ENCODE measurements around the gene NBEAL2. TPM values are rescaled to one million over a fixed set of nuclear protein-coding genes. Genes with fewer than 3 reads are reported as not detected.
A peak's percentile ranks its signal among the peaks of the same experiment; 100 is the strongest.

The NBEAL2 gene
- total RNA-seq, 1 donor from 2014 or later, result 120 TPM

- intact Hi-C loops (cut with micrococcal nuclease), result no loop called here
- no peak overlapping the region for H3K27ac Mint-ChIP-seq
- no peak for DNase-seq (ENCODE audit: low spot score)
- no peak overlapping the region for H3K4me3 Mint-ChIP-seq (ENCODE audit: low read depth)
- H3K27me3 Mint-ChIP-seq (ENCODE audit: low read depth), result no peaks in the 10 kb centered on the region
- H3K9me3 Mint-ChIP-seq, result no peaks in the 10 kb centered on the region
- peaks cover 35% of the 10 kb centered on the region for H3K4me1 Mint-ChIP-seq (ENCODE audit: low read depth)
- peaks cover 53% of the 10 kb centered on the region for H3K36me3 Mint-ChIP-seq (ENCODE audit: low read depth)
Observed at GRCh38 chr3:46936733-46937250, 42.7 kb upstream of the NBEAL2 start.

GRCh38 chr3:46938118-46938517, 41.3 kb upstream of the NBEAL2 start:
- H3K36me3 Mint-ChIP-seq (ENCODE audit: low read depth), result peaks cover 53% of the 10 kb centered on the region
- H3K27ac Mint-ChIP-seq, result no peak overlapping the region
- DNase-seq (ENCODE audit: low spot score), result no peak
- intact Hi-C loops (cut with micrococcal nuclease), result no loop called here
- no peak overlapping the region for H3K4me3 Mint-ChIP-seq (ENCODE audit: low read depth)
- peaks cover 32% of the 10 kb centered on the region for H3K4me1 Mint-ChIP-seq (ENCODE audit: low read depth)
- no peaks in the 10 kb centered on the region for H3K27me3 Mint-ChIP-seq (ENCODE audit: low read depth)
- H3K9me3 Mint-ChIP-seq, result no peaks in the 10 kb centered on the region

- peak overlapping the region; percentile 54 for H3K27ac Mint-ChIP-seq
- peaks cover 40% of the 10 kb centered on the region for H3K4me1 Mint-ChIP-seq (ENCODE audit: low read depth)
- no peaks in the 10 kb centered on the region for H3K9me3 Mint-ChIP-seq
- peaks cover 59% of the 10 kb centered on the region for H3K36me3 Mint-ChIP-seq (ENCODE audit: low read depth)
- no peaks in the 10 kb centered on the region for H3K27me3 Mint-ChIP-seq (ENCODE audit: low read depth)
- DNase-seq (ENCODE audit: low spot score), result no peak
- no peak overlapping the region for H3K4me3 Mint-ChIP-seq (ENCODE audit: low read depth)
- intact Hi-C loops (cut with micrococcal nuclease), result no loop called here
Observed at GRCh38 chr3:46939578-46940445, 39.7 kb upstream of the NBEAL2 start.

- Mint-ChIP-seq H3K36me3 (ENCODE audit: low read depth) (peaks cover 62% of the 10 kb centered on the region), H3K27me3 (ENCODE audit: low read depth) (no peaks in the 10 kb centered on the region), H3K9me3 (no peaks in the 10 kb centered on the region), H3K4me3 (ENCODE audit: low read depth) (no peak overlapping the region), H3K4me1 (ENCODE audit: low read depth) (peaks cover 56% of the 10 kb centered on the region), H3K27ac (peak overlapping the region; percentile 28)
- intact Hi-C loops (cut with micrococcal nuclease), result no loop called here
- no peak for DNase-seq (ENCODE audit: low spot score)
Observed at GRCh38 chr3:46942076-46942475, 37.4 kb upstream of the NBEAL2 start.

GRCh38 chr3:46942481-46943236, 36.8 kb upstream of the NBEAL2 start:
- Mint-ChIP-seq H3K4me3 (ENCODE audit: low read depth) (no peak overlapping the region), H3K4me1 (ENCODE audit: low read depth) (peaks cover 62% of the 10 kb centered on the region), H3K27me3 (ENCODE audit: low read depth) (no peaks in the 10 kb centered on the region), H3K27ac (peak overlapping the region; percentile 30), H3K9me3 (no peaks in the 10 kb centered on the region), H3K36me3 (ENCODE audit: low read depth) (peaks cover 66% of the 10 kb centered on the region)
- intact Hi-C loops (cut with micrococcal nuclease), result no loop called here
- no peak for DNase-seq (ENCODE audit: low spot score)

- H3K36me3 Mint-ChIP-seq (ENCODE audit: low read depth), result peaks cover 61% of the 10 kb centered on the region
- H3K4me1 Mint-ChIP-seq (ENCODE audit: low read depth), result peaks cover 71% of the 10 kb centered on the region
- H3K27me3 Mint-ChIP-seq (ENCODE audit: low read depth), result no peaks in the 10 kb centered on the region
- H3K4me3 Mint-ChIP-seq (ENCODE audit: low read depth), result no peak overlapping the region
- intact Hi-C loops (cut with micrococcal nuclease), result no loop called here
- no peaks in the 10 kb centered on the region for H3K9me3 Mint-ChIP-seq
- no peak overlapping the region for H3K27ac Mint-ChIP-seq
- no peak for DNase-seq (ENCODE audit: low spot score)
Observed at GRCh38 chr3:46943237-46944187, 36.0 kb upstream of the NBEAL2 start.

GRCh38 chr3:46944191-46944590, 35.3 kb upstream of the NBEAL2 start:
- no peak overlapping the region for H3K4me3 Mint-ChIP-seq (ENCODE audit: low read depth)
- H3K4me1 Mint-ChIP-seq (ENCODE audit: low read depth), result peaks cover 73% of the 10 kb centered on the region
- H3K27ac Mint-ChIP-seq, result peak overlapping the region; percentile 73
- intact Hi-C loops (cut with micrococcal nuclease), result no loop called here
- no peaks in the 10 kb centered on the region for H3K27me3 Mint-ChIP-seq (ENCODE audit: low read depth)
- no peak for DNase-seq (ENCODE audit: low spot score)
- peaks cover 59% of the 10 kb centered on the region for H3K36me3 Mint-ChIP-seq (ENCODE audit: low read depth)
- no peaks in the 10 kb centered on the region for H3K9me3 Mint-ChIP-seq

GRCh38 chr3:46946416-46946815, 33.0 kb upstream of the NBEAL2 start:
- Mint-ChIP-seq H3K9me3 (no peaks in the 10 kb centered on the region), H3K27me3 (ENCODE audit: low read depth) (no peaks in the 10 kb centered on the region), H3K4me1 (ENCODE audit: low read depth) (peaks cover 74% of the 10 kb centered on the region), H3K36me3 (ENCODE audit: low read depth) (peaks cover 51% of the 10 kb centered on the region), H3K4me3 (ENCODE audit: low read depth) (peak overlapping the region; percentile 33), H3K27ac (peak overlapping the region; percentile 97)
- DNase-seq (ENCODE audit: low spot score), result no peak
- intact Hi-C loops (cut with micrococcal nuclease), result no loop called here

GRCh38 chr3:46946856-46947545, 32.5 kb upstream of the NBEAL2 start:
- H3K27ac Mint-ChIP-seq, result peak overlapping the region; percentile 97

GRCh38 chr3:46947546-46947901, 31.9 kb upstream of the NBEAL2 start:
- H3K9me3 Mint-ChIP-seq, result no peaks in the 10 kb centered on the region
- intact Hi-C loops (cut with micrococcal nuclease), result no loop called here
- DNase-seq (ENCODE audit: low spot score), result no peak
- peaks cover 81% of the 10 kb centered on the region for H3K4me1 Mint-ChIP-seq (ENCODE audit: low read depth)
- H3K27ac Mint-ChIP-seq, result peak overlapping the region; percentile 97
- H3K27me3 Mint-ChIP-seq (ENCODE audit: low read depth), result no peaks in the 10 kb centered on the region
- H3K4me3 Mint-ChIP-seq (ENCODE audit: low read depth), result peak overlapping the region; percentile 74
- peaks cover 55% of the 10 kb centered on the region for H3K36me3 Mint-ChIP-seq (ENCODE audit: low read depth)

More at GRCh38 chr3:46946856-46947545, 32.5 kb upstream of the NBEAL2 start:
- peak overlapping the region; percentile 74 for H3K4me3 Mint-ChIP-seq (ENCODE audit: low read depth)
- DNase-seq (ENCODE audit: low spot score), result peak; percentile 63
- no peaks in the 10 kb centered on the region for H3K27me3 Mint-ChIP-seq (ENCODE audit: low read depth)
- intact Hi-C loops (cut with micrococcal nuclease), result no loop called here
- no peaks in the 10 kb centered on the region for H3K9me3 Mint-ChIP-seq
- peaks cover 78% of the 10 kb centered on the region for H3K4me1 Mint-ChIP-seq (ENCODE audit: low read depth)
- H3K36me3 Mint-ChIP-seq (ENCODE audit: low read depth), result peaks cover 54% of the 10 kb centered on the region

GRCh38 chr3:46947981-46948791, 31.3 kb upstream of the NBEAL2 start:
- no peaks in the 10 kb centered on the region for H3K9me3 Mint-ChIP-seq
- H3K27ac Mint-ChIP-seq, result peak overlapping the region; percentile 97
- H3K27me3 Mint-ChIP-seq (ENCODE audit: low read depth), result no peaks in the 10 kb centered on the region
- peaks cover 83% of the 10 kb centered on the region for H3K4me1 Mint-ChIP-seq (ENCODE audit: low read depth)
- peaks cover 52% of the 10 kb centered on the region for H3K36me3 Mint-ChIP-seq (ENCODE audit: low read depth)
- peak overlapping the region; percentile 74 for H3K4me3 Mint-ChIP-seq (ENCODE audit: low read depth)
- intact Hi-C loops (cut with micrococcal nuclease), result loop anchor here (1.0 to 2.0 kb wide), 2 partner anchors 11 to 41 kb away; no protein-coding TSS in a partner anchor
- peak; percentile 65 for DNase-seq (ENCODE audit: low spot score)

Data from activated T-helper 2 cell treated with anti-CD3 and anti-CD28 coated beads, Interferon-gamma antibody, Interleukin-2, Interleukin-4, amounts not matched to agents 10 μg/mL and 5 μg/mL and 100 μg/mL, durations not matched to agents 14 hours and 24 hours and 36 hours (primary cell).